ENCODE results near the gene DRAXIN.

The DRAXIN gene

DNA sequence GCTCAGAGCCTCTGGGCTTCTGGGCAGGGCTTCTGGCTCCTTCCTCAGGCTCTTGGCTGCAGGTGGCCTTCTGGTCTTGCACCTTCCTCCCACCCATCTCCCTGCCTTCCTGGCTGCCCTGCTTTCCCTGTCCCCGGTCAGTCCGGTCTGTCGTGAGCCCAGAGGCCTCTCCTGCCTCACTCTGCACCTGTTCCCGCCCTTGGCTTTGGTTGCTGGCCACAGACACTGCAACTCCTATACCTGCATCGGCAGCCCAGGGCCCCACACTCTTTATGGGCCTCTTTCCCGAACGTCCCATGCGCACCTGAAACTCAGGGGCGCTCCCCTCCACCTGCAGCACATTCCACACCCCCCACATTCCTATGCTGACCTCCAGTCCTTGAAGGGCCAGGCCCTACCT is 45.2 kb upstream of the DRAXIN start:
- DNase-seq (ENCODE audit: low read depth), result no peak
- TF ChIP-seq, protein P1, sequence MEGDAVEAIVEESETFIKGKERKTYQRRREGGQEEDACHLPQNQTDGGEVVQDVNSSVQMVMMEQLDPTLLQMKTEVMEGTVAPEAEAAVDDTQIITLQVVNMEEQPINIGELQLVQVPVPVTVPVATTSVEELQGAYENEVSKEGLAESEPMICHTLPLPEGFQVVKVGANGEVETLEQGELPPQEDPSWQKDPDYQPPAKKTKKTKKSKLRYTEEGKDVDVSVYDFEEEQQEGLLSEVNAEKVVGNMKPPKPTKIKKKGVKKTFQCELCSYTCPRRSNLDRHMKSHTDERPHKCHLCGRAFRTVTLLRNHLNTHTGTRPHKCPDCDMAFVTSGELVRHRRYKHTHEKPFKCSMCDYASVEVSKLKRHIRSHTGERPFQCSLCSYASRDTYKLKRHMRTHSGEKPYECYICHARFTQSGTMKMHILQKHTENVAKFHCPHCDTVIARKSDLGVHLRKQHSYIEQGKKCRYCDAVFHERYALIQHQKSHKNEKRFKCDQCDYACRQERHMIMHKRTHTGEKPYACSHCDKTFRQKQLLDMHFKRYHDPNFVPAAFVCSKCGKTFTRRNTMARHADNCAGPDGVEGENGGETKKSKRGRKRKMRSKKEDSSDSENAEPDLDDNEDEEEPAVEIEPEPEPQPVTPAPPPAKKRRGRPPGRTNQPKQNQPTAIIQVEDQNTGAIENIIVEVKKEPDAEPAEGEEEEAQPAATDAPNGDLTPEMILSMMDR (conservative IDR thresholded peaks at IDR 0.05; ENCODE audit: low read depth, low read length), result no peak
- H3K4me3 ChIP-seq (ENCODE audit: low read depth, low read length), result no peak overlapping the region

DNA sequence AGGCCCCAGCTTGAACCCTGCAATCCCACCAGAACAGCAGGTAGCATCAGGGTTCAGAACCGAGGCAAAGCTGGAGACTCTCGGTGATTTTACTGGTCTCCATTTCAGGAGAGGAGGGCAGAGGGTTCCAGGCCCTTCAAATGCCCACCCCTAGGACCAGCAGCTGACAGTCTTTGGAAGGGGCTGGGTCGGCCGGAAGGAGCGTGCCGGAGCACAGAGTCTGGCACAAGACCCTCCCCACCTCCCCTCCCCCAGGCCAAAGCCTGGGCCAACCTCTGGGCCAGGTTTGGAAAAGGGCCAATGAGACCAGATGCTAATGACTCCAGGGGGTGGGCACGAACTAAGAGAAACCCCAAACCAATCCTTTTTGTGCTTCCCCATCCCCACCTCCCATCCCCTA is 44.2 kb upstream of the DRAXIN start:
- no peak overlapping the region for H3K4me3 ChIP-seq (ENCODE audit: low read depth, low read length)
- TF ChIP-seq, protein P1 (conservative IDR thresholded peaks at IDR 0.05; ENCODE audit: low read depth, low read length), result no peak
- DNase-seq (ENCODE audit: low read depth), result no peak

DNA sequence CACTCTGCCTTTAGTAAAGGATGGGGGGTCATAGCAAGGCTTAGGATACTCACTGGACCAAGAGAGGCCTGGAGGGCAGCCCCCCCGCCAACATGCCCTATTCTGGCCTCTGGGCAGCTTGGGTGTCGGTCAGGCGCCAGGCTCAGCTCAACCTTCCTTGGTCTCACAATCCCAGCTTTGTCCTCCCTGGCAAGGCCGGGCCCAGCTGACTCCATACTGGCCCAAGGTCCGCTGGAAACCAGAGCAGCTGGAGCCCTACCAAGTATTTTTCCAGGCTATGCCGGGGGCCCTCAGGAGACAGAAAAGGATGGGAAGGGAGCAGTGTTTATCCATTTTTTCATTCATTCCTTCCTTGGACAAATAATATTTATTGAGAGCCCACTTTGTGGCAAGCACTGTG is 43.5 kb upstream of the DRAXIN start:
- TF ChIP-seq, protein P1 (conservative IDR thresholded peaks at IDR 0.05; ENCODE audit: low read depth, low read length), result no peak
- no peak for DNase-seq (ENCODE audit: low read depth)
- H3K4me3 ChIP-seq (ENCODE audit: low read depth, low read length), result no peak overlapping the region

DNA sequence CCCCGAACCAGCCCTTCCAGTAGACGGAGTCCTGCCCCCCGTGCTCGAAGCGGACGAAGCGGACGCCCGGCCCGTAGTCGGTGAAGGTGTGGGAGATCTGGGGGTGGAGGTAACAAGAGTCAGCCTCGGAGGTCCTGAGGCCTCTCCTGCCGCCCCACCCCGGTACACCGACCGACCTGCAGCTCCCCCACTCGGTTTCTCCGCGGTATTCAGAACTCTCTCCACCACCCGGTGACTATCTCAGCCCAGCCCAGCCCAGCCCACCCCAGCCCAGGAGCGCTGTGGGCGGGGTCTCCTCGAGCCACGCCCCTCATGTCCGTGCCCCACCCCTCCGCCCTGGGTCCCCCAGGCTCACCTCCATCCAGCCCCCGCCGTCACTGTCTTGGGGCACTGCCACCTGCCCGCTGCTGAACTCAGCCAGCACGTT is 42.8 kb upstream of the DRAXIN start:
- TF ChIP-seq, protein P1 (conservative IDR thresholded peaks at IDR 0.05; ENCODE audit: low read depth, low read length), result no peak
- no peak overlapping the region for H3K4me3 ChIP-seq (ENCODE audit: low read depth, low read length)
- no peak for DNase-seq (ENCODE audit: low read depth)

DNA sequence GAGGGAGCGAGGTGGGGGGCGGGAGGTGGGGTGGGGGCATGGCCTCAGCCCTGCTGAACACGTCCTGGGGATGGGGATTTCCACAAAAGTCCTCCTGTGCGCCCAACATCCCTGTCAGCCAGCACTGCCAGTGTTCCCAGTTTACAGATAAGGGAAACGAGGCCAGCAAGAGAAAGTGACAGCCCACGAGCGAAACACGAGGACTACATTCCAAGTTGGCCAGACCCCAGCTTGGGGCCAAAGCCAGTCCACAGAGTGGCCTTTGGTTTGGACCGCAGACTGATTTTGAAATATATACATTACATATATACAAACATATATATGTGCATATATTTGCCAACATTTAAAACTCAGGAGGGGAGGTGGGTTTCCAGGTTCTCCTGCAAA is 42.3 kb upstream of the DRAXIN start:
- TF ChIP-seq, protein P1 (conservative IDR thresholded peaks at IDR 0.05; ENCODE audit: low read depth, low read length), result no peak
- no peak for DNase-seq (ENCODE audit: low read depth)
- no peak overlapping the region for H3K4me3 ChIP-seq (ENCODE audit: low read depth, low read length)

DNA sequence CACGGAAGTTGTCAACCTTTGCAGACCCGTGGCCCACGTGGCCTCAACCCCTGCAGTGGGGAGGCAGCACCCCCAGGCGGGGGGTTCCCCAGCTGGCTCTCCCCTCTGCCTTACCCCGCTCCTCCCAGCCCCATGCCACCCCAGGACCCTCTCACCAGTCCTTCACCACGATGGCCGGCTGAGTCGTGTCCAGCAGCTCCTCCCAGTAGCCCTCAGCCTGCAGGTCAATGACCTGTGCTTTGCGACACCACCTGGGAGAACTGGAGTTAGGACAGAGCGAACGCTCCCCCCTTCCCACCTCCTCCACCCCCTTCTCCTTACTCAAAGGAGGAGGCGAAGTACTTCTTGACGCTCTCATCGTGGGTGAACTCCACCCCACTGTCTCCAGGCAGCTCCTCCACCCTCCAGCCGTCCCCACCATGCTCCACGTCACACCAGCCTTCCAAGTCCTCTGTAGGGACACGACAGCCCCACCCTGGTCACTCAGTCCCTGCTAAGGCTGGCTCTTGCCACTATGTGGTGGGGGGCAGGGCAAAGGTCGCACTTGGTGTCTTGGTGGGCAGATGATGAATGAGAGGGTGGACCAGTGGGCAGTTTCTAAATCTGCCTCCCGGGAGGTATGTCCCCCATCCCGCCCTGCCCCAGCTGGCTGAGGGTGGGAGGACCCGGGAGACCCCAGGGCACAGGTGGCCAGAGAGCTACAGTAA is 41.7 kb upstream of the DRAXIN start:
- no peak overlapping the region for H3K4me3 ChIP-seq (ENCODE audit: low read depth, low read length)
- TF ChIP-seq, protein P1 (conservative IDR thresholded peaks at IDR 0.05; ENCODE audit: low read depth, low read length), result no peak
- no peak for DNase-seq (ENCODE audit: low read depth)

DNA sequence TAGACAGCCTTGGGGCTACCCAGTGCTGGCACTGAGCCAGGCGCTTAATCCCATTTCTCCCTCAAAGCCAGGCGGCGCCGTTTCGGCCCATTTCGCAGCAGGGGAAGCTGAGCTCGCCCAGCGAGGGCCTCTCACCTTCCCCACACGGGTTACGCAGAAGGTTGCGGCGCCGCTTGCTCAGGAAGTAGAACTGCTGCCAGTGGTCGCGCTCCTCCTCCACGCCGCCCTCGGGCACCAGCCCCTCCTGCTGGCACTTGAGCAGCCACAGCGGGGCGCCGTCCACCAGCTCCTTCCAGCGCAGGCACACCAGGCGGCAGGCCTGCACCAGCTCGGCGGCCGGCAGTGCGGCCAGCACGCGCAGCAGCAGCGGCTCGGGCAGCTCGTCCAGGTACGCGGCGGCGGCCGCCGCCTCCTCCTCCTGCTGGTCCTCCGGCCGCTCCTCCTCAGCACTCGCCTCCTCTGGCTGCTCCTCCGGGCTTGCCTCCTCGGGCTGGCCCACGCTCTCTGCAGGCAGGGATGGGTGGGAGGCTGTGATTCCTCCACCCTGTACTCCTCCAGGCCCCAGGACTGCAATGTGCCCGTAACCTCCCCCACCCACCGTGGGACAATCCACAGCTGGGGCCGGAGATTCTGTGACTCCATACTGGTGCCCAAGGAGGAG is 41.0 kb upstream of the DRAXIN start:
- peak; percentile 67 for DNase-seq (ENCODE audit: low read depth)
- TF ChIP-seq, protein P1 (conservative IDR thresholded peaks at IDR 0.05; ENCODE audit: low read depth, low read length), result peak; percentile 51
- peak overlapping the region; percentile 20 for H3K4me3 ChIP-seq (ENCODE audit: low read depth, low read length)
